Measurements from ENCODE around the gene TCEANC2. TPM values are rescaled to one million over a fixed set of nuclear protein-coding genes. Genes with fewer than 3 reads are reported as not detected.

Gene TCEANC2
- total RNA-seq, 1 donor from 2014 or later = 0.64 TPM

- Histone ChIP-seq H3K9me3 (no peaks in the 10 kb centered on the region), H3K27ac (no peak overlapping the region), H3K27me3 (no peaks in the 10 kb centered on the region), H3K4me3 (no peak overlapping the region), H3K36me3 (no peaks in the 10 kb centered on the region), H3K4me1 (no peaks in the 10 kb centered on the region)
- TF ChIP-seq CTCF (IDR thresholded peaks at IDR 0.05) = no peak
- DNase-seq (ENCODE audit: low spot score in 2 of 2) = no peak
- intact Hi-C loops (cut with DNase I) = no loop called here
Measured at GRCh38 chr1:54129858-54130257, 76.5 kb downstream of the TCEANC2 start.

- Histone ChIP-seq H3K4me3 (no peak overlapping the region), H3K36me3 (no peaks in the 10 kb centered on the region), H3K9me3 (no peaks in the 10 kb centered on the region), H3K27me3 (no peaks in the 10 kb centered on the region), H3K4me1 (no peaks in the 10 kb centered on the region), H3K27ac (no peak overlapping the region)
- no peak for DNase-seq (ENCODE audit: low spot score in 2 of 2)
- no peak for TF ChIP-seq CTCF (IDR thresholded peaks at IDR 0.05)
- intact Hi-C loops (cut with DNase I) = no loop called here
Measured at GRCh38 chr1:54131419-54131818, 78.0 kb downstream of the TCEANC2 start.

DNA sequence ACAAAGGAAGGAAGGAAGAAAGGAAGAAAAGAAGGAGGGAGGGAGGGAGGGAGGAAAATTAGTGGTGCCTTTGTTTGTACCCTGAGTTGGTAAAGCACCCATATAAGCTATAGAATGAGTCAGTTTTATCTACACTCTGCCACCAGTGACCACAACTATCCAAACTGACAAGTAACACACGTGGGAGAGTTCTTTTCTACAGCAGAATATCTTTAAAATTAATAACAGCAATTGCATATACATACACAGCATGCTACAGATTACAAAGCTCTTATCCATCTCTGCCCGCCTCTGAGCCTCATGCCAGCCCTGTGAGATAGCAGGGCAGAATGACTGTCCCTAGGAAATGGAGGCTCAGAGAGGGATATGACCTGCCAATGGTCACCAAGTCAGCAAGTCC is 79.1 kb downstream of the TCEANC2 start:
- TF ChIP-seq CTCF (IDR thresholded peaks at IDR 0.05) = no peak
- DNase-seq (ENCODE audit: low spot score in 2 of 2) = no peak
- H3K4me1 ChIP-seq = no peaks in the 10 kb centered on the region
- intact Hi-C loops (cut with DNase I) = no loop called here
- no peaks in the 10 kb centered on the region for H3K9me3 ChIP-seq
- H3K36me3 ChIP-seq = no peaks in the 10 kb centered on the region
- H3K4me3 ChIP-seq = no peak overlapping the region
- H3K27ac ChIP-seq = no peak overlapping the region
- H3K27me3 ChIP-seq = no peaks in the 10 kb centered on the region

DNA sequence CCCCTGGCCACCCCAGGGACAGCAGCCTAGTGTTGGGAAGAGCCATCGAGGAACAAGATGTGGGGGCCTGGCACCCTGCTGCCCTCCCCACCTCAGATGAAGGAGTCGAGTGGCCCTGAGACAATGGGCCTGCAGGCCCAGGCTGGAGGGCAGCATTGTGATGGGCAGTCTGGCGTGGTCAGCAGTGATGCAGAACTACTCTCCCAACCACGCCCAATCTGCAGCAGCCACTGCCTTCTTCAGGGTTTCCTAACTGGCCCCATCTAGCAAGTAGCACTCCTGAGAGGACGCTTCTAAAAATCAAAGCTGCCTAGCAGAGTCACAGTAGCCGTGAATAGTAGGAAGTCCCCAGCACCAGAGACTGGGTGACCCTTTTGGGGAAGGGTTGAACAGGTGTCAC is 80.9 kb downstream of the TCEANC2 start:
- no peak overlapping the region for H3K27ac ChIP-seq
- intact Hi-C loops (cut with DNase I) = no loop called here
- no peak for TF ChIP-seq CTCF (IDR thresholded peaks at IDR 0.05)
- DNase-seq (ENCODE audit: low spot score in 2 of 2) = no peak
- no peaks in the 10 kb centered on the region for H3K9me3 ChIP-seq
- no peaks in the 10 kb centered on the region for H3K4me1 ChIP-seq
- H3K36me3 ChIP-seq = no peaks in the 10 kb centered on the region
- no peak overlapping the region for H3K4me3 ChIP-seq
- H3K27me3 ChIP-seq = no peaks in the 10 kb centered on the region

GRCh38 chr1:54135436-54136120 is 82.2 kb downstream of the TCEANC2 start:
- no peaks in the 10 kb centered on the region for H3K4me1 ChIP-seq
- no peak for DNase-seq (ENCODE audit: low spot score in 2 of 2)

More at GRCh38 chr1:54135436-54136120, 82.2 kb downstream of the TCEANC2 start:
- no peaks in the 10 kb centered on the region for H3K36me3 ChIP-seq
- no peak overlapping the region for H3K27ac ChIP-seq
- no peaks in the 10 kb centered on the region for H3K27me3 ChIP-seq
- H3K9me3 ChIP-seq = no peaks in the 10 kb centered on the region
- TF ChIP-seq CTCF (IDR thresholded peaks at IDR 0.05) = no peak
- H3K4me3 ChIP-seq = no peak overlapping the region
- intact Hi-C loops (cut with DNase I) = no loop called here
